ENCODE results near the gene GLIPR2.
"Not testable (repeated sequence)": the region's sequence is repeated elsewhere in the genome, so short reads cannot be mapped to it uniquely, and the experiment has no call there.

Gene GLIPR2, protein sequence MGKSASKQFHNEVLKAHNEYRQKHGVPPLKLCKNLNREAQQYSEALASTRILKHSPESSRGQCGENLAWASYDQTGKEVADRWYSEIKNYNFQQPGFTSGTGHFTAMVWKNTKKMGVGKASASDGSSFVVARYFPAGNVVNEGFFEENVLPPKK

DNA sequence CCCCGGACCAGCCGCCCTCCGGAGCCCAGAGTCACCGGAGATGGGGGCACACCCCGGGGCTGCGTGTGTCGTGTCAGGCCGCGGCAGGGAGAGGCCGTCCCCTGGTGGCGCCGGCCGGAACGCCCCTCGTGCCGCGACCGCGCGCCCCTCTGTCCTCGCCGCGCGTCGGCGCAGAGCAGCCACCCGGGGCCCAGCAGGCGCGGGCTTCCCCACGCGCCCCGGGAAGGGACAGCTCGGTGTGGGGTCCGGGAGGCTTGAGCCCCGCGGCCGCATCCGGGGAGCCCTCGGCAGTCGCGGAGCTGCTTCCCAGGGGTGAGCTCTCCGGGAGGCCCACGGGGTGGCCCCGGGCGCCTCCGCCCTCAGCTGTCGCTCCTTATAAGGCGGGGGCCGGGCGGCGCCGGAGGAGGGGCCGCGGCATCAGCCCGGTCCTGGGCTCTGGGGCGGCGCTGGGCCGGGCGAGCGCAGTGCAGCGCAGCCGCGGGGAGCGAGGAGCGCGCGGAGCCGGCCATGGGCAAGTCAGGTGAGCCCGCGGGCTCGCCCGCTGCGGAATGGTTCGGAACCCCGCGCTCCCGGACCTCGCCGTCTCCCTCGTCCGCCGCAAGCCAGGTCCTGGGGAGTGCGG lies at the start of gene GLIPR2:
Gene GLIPR2 (plus strand): TSS at position 462 of the 622 bp plus-strand sequence. CDS start 46 bp downstream, at position 508.
- peak within 1 kb of the TSS; percentile 82 for H3K27ac Mint-ChIP-seq
- H3K4me1 Mint-ChIP-seq (ENCODE audit: low read depth) = peaks cover 42% of the 10 kb centered on the region
- peaks cover 36% of the 10 kb centered on the region for H3K27me3 Mint-ChIP-seq (ENCODE audit: low read depth)
- peak within 1 kb of the TSS; percentile 96 for H3K4me3 Mint-ChIP-seq
- peaks cover 14% of the 10 kb centered on the region for H3K36me3 Mint-ChIP-seq (ENCODE audit: low read depth)
- H3K9me3 Mint-ChIP-seq = no peaks in the 10 kb centered on the region

DNA sequence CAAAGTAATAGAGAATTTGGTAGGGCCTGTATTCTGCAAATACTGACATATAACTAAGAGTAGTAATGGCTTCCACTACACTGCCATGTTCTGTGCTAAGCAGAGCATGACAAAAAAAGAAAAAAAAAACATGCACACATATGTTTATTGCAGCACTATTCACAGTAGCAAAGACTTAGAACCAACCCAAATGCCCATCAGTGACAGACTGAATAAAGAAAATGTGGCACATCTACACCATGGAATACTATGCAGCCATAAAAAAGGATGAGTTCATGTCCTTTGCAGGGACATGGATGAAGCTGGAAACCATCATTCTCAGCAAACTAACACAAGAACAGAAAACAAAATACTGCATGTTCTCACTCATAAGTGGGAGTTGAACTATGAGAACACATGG lies 49.5 kb upstream of the GLIPR2 start:
- not testable (repeated sequence) for H3K27ac Mint-ChIP-seq; H3K27me3 Mint-ChIP-seq (ENCODE audit: low read depth); H3K4me1 Mint-ChIP-seq (ENCODE audit: low read depth); H3K4me3 Mint-ChIP-seq
- H3K9me3 Mint-ChIP-seq = peaks cover 11% of the 10 kb centered on the region
- H3K36me3 Mint-ChIP-seq (ENCODE audit: low read depth) = peaks cover 18% of the 10 kb centered on the region

DNA sequence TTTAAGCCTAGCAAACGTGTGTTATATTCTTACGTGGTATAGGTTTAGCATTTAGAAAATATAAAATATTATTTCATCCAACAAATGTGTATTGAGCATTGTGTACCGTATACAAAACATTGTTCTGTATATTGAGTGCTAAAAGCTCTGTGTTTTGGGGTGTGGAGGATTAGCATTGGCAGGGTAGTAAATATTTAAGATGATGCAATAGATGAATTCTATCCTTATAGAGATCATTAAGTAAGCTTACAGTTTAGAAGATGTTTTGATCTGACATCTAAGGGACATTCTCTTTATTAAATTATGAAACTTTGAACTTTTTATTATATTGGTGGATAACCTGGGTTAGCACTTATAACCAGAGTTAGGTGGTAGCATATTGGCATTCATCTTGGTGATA lies 48.5 kb upstream of the GLIPR2 start:
- Mint-ChIP-seq H3K27ac (no peak overlapping the region), H3K4me3 (no peak overlapping the region), H3K9me3 (peaks cover 12% of the 10 kb centered on the region), H3K4me1 (ENCODE audit: low read depth) (peaks cover 8% of the 10 kb centered on the region), H3K27me3 (ENCODE audit: low read depth) (no peaks in the 10 kb centered on the region), H3K36me3 (ENCODE audit: low read depth) (peaks cover 22% of the 10 kb centered on the region)

DNA sequence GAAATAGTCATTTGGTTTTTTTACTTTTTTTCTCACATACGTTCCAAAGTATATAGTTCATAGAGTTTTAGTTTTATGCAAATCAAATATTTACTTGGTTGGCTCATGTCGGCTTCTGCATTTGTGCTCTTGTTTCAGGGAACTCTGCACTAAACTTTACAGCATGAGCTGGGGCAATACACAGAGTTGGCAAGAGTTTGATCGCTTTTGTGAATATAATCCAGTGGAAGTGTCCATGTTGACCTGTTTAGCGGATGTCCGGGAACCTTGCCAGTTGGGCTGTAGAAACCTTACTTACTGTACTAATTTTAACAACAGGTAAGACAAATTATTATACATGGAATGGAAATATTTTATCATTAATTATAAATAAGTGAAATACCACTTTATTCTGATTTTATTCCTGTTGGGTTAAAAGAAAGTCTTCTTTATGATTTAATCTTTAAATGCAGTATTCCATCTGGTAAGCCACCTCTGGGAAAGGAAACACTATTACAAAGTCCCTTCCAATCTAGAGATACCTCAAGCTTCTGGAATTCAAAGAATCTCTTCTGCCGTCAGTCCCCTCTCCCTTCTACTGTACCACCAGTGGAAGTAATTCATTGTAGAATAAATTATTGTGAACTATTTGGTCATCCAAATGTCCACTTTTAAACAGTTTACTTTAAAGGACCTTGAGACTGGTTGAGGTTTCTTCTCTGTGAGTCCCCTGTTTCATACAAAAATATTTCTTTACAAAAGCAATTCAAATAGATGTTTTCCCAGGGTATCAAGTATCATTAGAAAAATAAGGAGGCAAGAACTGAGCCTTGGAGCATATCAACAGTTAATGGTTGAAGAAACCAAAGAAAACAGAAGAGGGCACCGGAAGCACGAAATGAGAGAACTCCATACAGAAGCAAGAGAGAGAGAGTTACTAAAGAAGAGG lies 45.2 kb upstream of the GLIPR2 start:
- peaks cover 12% of the 10 kb centered on the region for H3K9me3 Mint-ChIP-seq
- peaks cover 12% of the 10 kb centered on the region for H3K4me1 Mint-ChIP-seq (ENCODE audit: low read depth)
- peak overlapping the region; percentile 71 for H3K27ac Mint-ChIP-seq
- no peak overlapping the region for H3K4me3 Mint-ChIP-seq
- H3K36me3 Mint-ChIP-seq (ENCODE audit: low read depth) = peaks cover 15% of the 10 kb centered on the region
- no peaks in the 10 kb centered on the region for H3K27me3 Mint-ChIP-seq (ENCODE audit: low read depth)

- Mint-ChIP-seq H3K9me3 (peaks cover 8% of the 10 kb centered on the region), H3K4me3 (no peak overlapping the region), H3K27me3 (ENCODE audit: low read depth) (no peaks in the 10 kb centered on the region), H3K36me3 (ENCODE audit: low read depth) (peaks cover 13% of the 10 kb centered on the region), H3K27ac (no peak overlapping the region), H3K4me1 (ENCODE audit: low read depth) (peaks cover 12% of the 10 kb centered on the region)
These were observed 44.5 kb upstream of the GLIPR2 start for GRCh38 chr9:36092014-36092413.

- peaks cover 9% of the 10 kb centered on the region for H3K36me3 Mint-ChIP-seq (ENCODE audit: low read depth)
- no peaks in the 10 kb centered on the region for H3K27me3 Mint-ChIP-seq (ENCODE audit: low read depth)
- H3K4me1 Mint-ChIP-seq (ENCODE audit: low read depth) = peaks cover 12% of the 10 kb centered on the region
- H3K4me3 Mint-ChIP-seq = no peak overlapping the region
- peak overlapping the region; percentile 91 for H3K27ac Mint-ChIP-seq
- H3K9me3 Mint-ChIP-seq = peaks cover 7% of the 10 kb centered on the region
These were observed 43.9 kb upstream of the GLIPR2 start for GRCh38 chr9:36092509-36093215.

GRCh38 chr9:36093384-36093783 lies 43.1 kb upstream of the GLIPR2 start:
- peaks cover 7% of the 10 kb centered on the region for H3K9me3 Mint-ChIP-seq
- H3K36me3 Mint-ChIP-seq (ENCODE audit: low read depth) = peaks cover 9% of the 10 kb centered on the region
- H3K4me3 Mint-ChIP-seq = no peak overlapping the region
- H3K4me1 Mint-ChIP-seq (ENCODE audit: low read depth) = peaks cover 12% of the 10 kb centered on the region
- H3K27ac Mint-ChIP-seq = no peak overlapping the region
- no peaks in the 10 kb centered on the region for H3K27me3 Mint-ChIP-seq (ENCODE audit: low read depth)

DNA sequence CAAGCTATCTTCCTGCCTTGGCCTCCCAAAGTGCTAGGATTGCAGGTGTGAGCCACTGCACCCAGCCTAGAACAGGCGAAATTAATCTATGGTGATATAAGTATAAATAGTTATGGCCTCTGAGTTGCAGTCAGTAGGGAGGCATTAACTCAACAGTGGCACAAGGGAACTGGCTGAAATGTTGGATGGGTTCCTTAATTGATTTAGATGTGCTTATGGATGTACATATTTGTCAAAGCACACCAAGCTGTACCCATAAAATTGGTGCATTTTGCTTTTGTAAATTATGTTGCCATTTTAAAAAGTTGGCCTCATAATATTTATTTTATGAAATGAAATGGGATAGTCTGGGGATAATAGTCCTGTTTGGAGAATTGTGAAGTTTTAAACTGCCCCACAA lies 36.8 kb upstream of the GLIPR2 start:
- Mint-ChIP-seq H3K27me3 (ENCODE audit: low read depth) (no peaks in the 10 kb centered on the region), H3K4me1 (ENCODE audit: low read depth) (peaks cover 6% of the 10 kb centered on the region), H3K4me3 (no peak overlapping the region), H3K27ac (no peak overlapping the region), H3K36me3 (ENCODE audit: low read depth) (peaks cover 2% of the 10 kb centered on the region), H3K9me3 (no peaks in the 10 kb centered on the region)

DNA sequence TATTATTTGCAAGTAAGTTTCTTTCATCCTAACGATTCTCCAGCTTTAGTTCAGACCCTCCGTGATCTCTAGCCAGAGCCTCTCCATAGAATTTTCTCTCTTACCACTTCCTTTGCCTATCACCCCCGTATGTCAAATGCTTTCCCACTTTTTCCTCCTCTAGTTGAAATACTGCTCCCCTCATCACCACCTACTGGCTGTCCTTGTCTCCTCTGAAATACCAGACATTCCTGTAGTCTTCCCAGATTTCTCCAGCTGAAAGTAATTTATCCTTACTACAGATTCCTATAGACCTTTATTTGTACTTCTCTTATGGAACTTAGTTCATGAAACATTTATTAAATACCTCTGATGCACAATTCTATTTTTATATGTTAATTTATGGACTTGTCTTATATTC lies 36.0 kb upstream of the GLIPR2 start:
- peaks cover 6% of the 10 kb centered on the region for H3K4me1 Mint-ChIP-seq (ENCODE audit: low read depth)
- H3K9me3 Mint-ChIP-seq = no peaks in the 10 kb centered on the region
- no peak overlapping the region for H3K27ac Mint-ChIP-seq

GRCh38 chr9:36101916-36102741 lies 34.4 kb upstream of the GLIPR2 start:
- no peak overlapping the region for H3K27ac Mint-ChIP-seq
- peaks cover 2% of the 10 kb centered on the region for H3K36me3 Mint-ChIP-seq (ENCODE audit: low read depth)
- no peaks in the 10 kb centered on the region for H3K27me3 Mint-ChIP-seq (ENCODE audit: low read depth)
- H3K4me3 Mint-ChIP-seq = no peak overlapping the region
- H3K4me1 Mint-ChIP-seq (ENCODE audit: low read depth) = peaks cover 6% of the 10 kb centered on the region
- H3K9me3 Mint-ChIP-seq = no peaks in the 10 kb centered on the region

More for the DNA sequence above, 36.0 kb upstream of the GLIPR2 start:
- peaks cover 2% of the 10 kb centered on the region for H3K36me3 Mint-ChIP-seq (ENCODE audit: low read depth)
- no peak overlapping the region for H3K4me3 Mint-ChIP-seq
- no peaks in the 10 kb centered on the region for H3K27me3 Mint-ChIP-seq (ENCODE audit: low read depth)

DNA sequence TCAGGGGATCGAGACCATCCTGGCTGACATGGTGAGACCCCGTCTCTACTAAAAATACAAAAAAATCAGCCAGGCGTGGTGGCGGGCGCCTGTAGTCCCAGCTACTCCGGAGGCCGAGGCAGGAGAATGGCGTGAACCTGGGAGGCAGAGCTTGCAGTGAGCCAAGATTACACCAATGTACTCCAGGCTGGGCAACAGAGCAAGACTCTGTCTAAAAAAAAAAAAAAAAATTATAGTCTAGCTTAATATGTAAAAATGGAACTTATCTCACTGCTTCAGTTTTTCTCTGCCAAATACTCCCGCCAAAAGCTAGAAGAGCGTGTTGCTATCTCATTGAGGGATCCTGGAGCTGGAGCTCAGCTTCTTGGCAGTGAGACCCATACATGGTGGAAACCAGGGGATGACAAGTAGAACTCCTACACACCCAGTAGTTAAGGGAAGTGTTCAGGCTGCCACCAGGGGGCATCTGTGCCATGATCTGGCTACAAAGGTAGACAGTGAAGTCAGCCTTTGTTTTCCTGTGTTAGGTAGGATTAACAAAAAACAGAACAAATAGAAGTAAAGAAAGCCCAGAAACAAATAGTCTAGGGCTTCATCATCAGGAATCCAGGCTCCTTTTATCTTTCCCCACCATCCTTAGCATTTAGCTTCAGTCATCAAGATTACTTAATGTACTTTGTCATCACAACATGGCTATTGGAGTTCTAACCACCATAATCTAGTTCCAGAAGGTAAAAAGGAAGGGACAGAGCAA lies 33.6 kb upstream of the GLIPR2 start:
- Mint-ChIP-seq H3K36me3 (ENCODE audit: low read depth) (peaks cover 2% of the 10 kb centered on the region), H3K4me1 (ENCODE audit: low read depth) (peaks cover 6% of the 10 kb centered on the region), H3K27ac (no peak overlapping the region), H3K27me3 (ENCODE audit: low read depth) (no peaks in the 10 kb centered on the region), H3K4me3 (no peak overlapping the region), H3K9me3 (no peaks in the 10 kb centered on the region)

GRCh38 chr9:36109071-36109470 lies 27.5 kb upstream of the GLIPR2 start:
- Mint-ChIP-seq H3K9me3 (no peaks in the 10 kb centered on the region), H3K36me3 (ENCODE audit: low read depth) (peaks cover 10% of the 10 kb centered on the region), H3K27ac (no peak overlapping the region), H3K4me1 (ENCODE audit: low read depth) (peaks cover 3% of the 10 kb centered on the region), H3K27me3 (ENCODE audit: low read depth) (no peaks in the 10 kb centered on the region), H3K4me3 (no peak overlapping the region)

- no peak overlapping the region for H3K27ac Mint-ChIP-seq
- H3K9me3 Mint-ChIP-seq = no peaks in the 10 kb centered on the region
- peaks cover 3% of the 10 kb centered on the region for H3K4me1 Mint-ChIP-seq (ENCODE audit: low read depth)
- H3K36me3 Mint-ChIP-seq (ENCODE audit: low read depth) = peaks cover 10% of the 10 kb centered on the region
- no peak overlapping the region for H3K4me3 Mint-ChIP-seq
- H3K27me3 Mint-ChIP-seq (ENCODE audit: low read depth) = no peaks in the 10 kb centered on the region
These were observed 26.1 kb upstream of the GLIPR2 start for GRCh38 chr9:36110434-36110833.
